SK-N-SH treated with all-trans-retinoic acid at 6 μM for 48 hours (cell line): Measurements from ENCODE around the gene CPA4.

Experiments
- OSR1 ChIP-seq: fragments of 250-450 bp; sonication (Bioruptor Pico); IDR thresholded peaks from 2 replicates; pipeline ENCODE4 v1.8.0; 2022; ENCODE audit warnings: moderate library complexity, mild to moderate bottlenecking, inconsistent platforms
- ZFP3 ChIP-seq: fragments of 250-450 bp; sonication (Bioruptor Pico); IDR thresholded peaks from 2 replicates; pipeline ENCODE4 v1.5.0; 2020; ENCODE audit warnings: mild to moderate bottlenecking, moderate library complexity
- ZNF8 ChIP-seq: fragments of 450-650 bp; formaldehyde crosslinking; IDR thresholded peaks from 2 replicates; pipeline ENCODE4 v1.5.0; 2020; ENCODE audit warnings: mild to moderate bottlenecking, moderate library complexity
- TF ChIP-seq, protein P1 (sequence below): fragments of 250-450 bp; sonication (Bioruptor Pico); IDR thresholded peaks from 2 replicates; pipeline ENCODE4 v1.5.1; 2020; ENCODE audit warnings: low read depth, mild to moderate bottlenecking, moderate library complexity
- TF ChIP-seq, protein P2 (sequence below): fragments of 250-450 bp; sonication (Bioruptor Pico); IDR thresholded peaks from 2 replicates; pipeline ENCODE4 v1.8.0; 2021; ENCODE audit warnings: low read depth, mild to moderate bottlenecking, moderate library complexity, borderline replicate concordance
- TF ChIP-seq, protein P3 (sequence below): fragments of 250-450 bp; sonication (Bioruptor Pico); IDR thresholded peaks from 2 replicates; pipeline ENCODE4 v1.8.0; 2020; ENCODE audit warnings: mild to moderate bottlenecking, moderate library complexity, borderline replicate concordance

DNA sequence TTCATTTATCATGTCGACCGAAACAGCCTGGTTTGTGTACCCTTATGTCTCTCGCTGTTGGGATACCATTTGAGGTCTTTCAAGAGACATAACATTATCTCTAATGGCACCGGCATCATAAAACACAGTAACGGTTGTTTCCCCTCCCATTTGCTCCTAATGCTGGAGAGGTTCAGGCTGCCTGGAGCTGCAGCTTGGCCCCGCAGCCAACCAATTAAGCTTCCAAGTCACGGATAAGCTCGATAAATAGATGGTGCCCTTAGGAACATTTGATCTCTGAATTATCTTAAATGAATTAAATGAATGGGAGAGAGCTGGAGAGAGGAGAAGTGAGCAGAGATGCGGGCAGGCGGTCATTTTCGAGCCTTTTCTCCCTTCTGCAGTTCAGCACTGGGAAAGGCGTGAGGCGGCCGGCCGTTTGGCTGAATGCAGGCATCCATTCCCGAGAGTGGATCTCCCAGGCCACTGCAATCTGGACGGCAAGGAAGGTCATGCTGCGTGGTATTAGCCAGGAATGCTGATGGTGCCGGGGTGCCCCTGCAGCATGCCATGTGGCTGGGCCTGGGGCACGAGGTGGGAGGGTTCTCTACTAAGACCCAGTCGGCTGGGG lies 12.6 kb downstream of the CPA4 start:
- no peak for TF ChIP-seq ZFP3 (CRISPR knock-in tag)
- TF ChIP-seq, protein P1, sequence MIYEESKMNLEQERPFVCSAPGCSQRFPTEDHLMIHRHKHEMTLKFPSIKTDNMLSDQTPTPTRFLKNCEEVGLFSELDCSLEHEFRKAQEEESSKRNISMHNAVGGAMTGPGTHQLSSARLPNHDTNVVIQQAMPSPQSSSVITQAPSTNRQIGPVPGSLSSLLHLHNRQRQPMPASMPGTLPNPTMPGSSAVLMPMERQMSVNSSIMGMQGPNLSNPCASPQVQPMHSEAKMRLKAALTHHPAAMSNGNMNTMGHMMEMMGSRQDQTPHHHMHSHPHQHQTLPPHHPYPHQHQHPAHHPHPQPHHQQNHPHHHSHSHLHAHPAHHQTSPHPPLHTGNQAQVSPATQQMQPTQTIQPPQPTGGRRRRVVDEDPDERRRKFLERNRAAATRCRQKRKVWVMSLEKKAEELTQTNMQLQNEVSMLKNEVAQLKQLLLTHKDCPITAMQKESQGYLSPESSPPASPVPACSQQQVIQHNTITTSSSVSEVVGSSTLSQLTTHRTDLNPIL: no peak
- TF ChIP-seq, protein P2, sequence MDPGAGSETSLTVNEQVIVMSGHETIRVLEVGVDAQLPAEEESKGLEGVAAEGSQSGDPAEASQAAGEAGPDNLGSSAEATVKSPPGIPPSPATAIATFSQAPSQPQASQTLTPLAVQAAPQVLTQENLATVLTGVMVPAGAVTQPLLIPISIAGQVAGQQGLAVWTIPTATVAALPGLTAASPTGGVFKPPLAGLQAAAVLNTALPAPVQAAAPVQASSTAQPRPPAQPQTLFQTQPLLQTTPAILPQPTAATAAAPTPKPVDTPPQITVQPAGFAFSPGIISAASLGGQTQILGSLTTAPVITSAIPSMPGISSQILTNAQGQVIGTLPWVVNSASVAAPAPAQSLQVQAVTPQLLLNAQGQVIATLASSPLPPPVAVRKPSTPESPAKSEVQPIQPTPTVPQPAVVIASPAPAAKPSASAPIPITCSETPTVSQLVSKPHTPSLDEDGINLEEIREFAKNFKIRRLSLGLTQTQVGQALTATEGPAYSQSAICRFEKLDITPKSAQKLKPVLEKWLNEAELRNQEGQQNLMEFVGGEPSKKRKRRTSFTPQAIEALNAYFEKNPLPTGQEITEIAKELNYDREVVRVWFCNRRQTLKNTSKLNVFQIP (CRISPR knock-in tag): no peak
- TF ChIP-seq, protein P3, sequence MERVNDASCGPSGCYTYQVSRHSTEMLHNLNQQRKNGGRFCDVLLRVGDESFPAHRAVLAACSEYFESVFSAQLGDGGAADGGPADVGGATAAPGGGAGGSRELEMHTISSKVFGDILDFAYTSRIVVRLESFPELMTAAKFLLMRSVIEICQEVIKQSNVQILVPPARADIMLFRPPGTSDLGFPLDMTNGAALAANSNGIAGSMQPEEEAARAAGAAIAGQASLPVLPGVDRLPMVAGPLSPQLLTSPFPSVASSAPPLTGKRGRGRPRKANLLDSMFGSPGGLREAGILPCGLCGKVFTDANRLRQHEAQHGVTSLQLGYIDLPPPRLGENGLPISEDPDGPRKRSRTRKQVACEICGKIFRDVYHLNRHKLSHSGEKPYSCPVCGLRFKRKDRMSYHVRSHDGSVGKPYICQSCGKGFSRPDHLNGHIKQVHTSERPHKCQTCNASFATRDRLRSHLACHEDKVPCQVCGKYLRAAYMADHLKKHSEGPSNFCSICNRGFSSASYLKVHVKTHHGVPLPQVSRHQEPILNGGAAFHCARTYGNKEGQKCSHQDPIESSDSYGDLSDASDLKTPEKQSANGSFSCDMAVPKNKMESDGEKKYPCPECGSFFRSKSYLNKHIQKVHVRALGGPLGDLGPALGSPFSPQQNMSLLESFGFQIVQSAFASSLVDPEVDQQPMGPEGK (CRISPR knock-in tag): no peak
- no peak for TF ChIP-seq OSR1 (CRISPR knock-in tag)
- TF ChIP-seq ZNF8: no peak
